Stimulated activated CD8-positive, alpha-beta memory T cell treated with anti-CD3 and anti-CD28 coated beads, Interleukin-4, amount 100 ng/mL, for 1 hour (primary cell): ENCODE data around the gene HOXC4.

Source experiments
- DNase-seq, 2 donors: peaks; one replicate each; pipeline ENCODE4 v3.0.0-alpha.2; 2020; ENCODE audit warnings: low read depth in 2 of 2, low spot score in 1 of 2

HOXC4 gene

DNA sequence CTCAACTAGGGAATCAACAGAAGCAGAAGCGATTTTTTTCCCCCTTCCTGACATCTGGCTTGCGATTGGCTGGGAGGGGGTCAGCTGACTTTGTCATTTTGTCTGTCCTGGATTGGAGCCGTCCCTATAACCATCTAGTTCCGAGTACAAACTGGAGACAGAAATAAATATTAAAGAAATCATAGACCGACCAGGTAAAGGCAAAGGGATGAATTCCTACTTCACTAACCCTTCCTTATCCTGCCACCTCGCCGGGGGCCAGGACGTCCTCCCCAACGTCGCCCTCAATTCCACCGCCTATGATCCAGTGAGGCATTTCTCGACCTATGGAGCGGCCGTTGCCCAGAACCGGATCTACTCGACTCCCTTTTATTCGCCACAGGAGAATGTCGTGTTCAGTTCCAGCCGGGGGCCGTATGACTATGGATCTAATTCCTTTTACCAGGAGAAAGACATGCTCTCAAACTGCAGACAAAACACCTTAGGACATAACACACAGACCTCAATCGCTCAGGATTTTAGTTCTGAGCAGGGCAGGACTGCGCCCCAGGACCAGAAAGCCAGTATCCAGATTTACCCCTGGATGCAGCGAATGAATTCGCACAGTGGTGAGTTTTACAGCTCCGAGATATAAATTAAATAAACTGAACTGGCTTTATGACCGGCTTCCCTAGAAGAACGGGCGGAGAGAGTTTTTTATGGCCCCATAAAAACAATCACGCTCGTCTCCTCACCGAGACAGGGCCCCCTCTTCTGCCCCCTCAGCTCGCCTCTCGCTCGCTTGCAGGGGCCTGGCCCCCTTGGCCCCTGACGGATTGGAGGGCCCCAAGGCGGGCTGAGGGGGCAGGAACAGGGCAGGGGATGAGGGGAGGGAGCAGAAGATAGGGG, 25.1 kb upstream of the HOXC4 start, which contains the start of gene HOXC6:
HOXC6 (plus strand) TSS at position 127 of the 888 bp plus-strand sequence; CDS start at position 209, 82 bp downstream.
- DNase-seq, result no peak

DNA sequence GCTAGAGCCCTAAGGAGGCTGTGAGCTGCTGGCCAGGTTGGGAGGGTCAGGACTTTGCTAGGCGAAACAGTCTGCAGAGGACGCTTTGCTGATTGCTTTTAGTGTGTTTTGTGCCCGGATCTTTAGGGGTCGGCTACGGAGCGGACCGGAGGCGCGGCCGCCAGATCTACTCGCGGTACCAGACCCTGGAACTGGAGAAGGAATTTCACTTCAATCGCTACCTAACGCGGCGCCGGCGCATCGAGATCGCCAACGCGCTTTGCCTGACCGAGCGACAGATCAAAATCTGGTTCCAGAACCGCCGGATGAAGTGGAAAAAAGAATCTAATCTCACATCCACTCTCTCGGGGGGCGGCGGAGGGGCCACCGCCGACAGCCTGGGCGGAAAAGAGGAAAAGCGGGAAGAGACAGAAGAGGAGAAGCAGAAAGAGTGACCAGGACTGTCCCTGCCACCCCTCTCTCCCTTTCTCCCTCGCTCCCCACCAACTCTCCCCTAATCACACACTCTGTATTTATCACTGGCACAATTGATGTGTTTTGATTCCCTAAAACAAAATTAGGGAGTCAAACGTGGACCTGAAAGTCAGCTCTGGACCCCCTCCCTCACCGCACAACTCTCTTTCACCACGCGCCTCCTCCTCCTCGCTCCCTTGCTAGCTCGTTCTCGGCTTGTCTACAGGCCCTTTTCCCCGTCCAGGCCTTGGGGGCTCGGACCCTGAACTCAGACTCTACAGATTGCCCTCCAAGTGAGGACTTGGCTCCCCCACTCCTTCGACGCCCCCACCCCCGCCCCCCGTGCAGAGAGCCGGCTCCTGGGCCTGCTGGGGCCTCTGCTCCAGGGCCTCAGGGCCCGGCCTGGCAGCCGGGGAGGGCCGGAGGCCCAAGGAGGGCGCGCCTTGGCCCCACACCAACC, 23.9 kb upstream of the HOXC4 start:
- no peak for DNase-seq

DNA sequence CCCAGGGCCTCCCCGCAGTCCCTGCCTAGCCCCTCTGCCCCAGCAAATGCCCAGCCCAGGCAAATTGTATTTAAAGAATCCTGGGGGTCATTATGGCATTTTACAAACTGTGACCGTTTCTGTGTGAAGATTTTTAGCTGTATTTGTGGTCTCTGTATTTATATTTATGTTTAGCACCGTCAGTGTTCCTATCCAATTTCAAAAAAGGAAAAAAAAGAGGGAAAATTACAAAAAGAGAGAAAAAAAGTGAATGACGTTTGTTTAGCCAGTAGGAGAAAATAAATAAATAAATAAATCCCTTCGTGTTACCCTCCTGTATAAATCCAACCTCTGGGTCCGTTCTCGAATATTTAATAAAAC, 23.2 kb upstream of the HOXC4 start:
- DNase-seq, result no peak

DNA sequence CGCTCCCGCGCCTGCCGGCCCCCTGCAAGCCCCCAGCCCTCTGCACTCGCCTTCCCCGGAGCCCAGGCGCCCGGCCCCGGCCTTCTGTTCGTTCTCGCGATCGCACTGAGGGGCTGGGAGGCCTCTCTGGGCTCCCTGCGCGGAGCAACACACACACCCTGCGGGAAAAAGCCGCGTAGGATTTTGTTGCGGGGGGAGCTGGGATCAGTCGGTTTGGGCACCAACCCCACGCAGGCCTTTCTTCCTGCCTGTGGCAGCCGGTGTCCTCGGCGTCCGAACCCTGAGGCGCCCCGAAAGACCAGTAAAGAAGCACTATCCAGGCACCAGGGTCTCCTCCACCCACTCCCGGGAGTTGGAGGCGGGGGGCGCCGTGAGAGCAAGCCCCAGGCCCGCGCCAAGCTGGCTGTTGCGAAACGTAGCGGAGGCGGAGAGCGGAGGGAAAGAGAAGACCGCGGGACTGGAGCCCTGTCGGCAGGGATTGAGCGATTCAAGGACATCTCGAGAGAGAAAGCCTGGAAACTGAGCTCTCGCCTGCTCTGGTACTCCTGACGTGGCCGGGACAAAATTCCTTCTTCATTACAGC, 22.7 kb upstream of the HOXC4 start:
- DNase-seq, result no peak

DNA sequence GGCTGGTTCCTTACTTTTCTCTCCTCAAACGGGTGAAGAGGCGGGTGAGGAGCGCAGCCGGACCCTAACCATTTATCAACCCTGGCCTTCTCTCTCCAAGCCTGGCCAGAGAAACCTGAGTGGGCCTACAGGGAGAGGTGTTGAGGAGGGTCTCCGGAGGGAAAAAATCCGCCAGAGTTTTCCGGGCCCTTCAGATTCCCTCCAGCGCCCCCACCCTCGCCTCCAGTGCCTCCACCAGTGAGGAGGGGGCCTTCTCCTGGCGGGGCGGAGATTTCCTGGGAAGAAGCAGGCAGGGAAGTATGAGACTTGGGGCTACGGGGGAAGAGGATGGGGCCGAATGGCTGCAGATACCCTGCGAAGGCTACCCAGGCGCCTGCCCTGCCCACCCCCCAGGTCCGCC, 22.2 kb upstream of the HOXC4 start:
- DNase-seq, result no peak

DNA sequence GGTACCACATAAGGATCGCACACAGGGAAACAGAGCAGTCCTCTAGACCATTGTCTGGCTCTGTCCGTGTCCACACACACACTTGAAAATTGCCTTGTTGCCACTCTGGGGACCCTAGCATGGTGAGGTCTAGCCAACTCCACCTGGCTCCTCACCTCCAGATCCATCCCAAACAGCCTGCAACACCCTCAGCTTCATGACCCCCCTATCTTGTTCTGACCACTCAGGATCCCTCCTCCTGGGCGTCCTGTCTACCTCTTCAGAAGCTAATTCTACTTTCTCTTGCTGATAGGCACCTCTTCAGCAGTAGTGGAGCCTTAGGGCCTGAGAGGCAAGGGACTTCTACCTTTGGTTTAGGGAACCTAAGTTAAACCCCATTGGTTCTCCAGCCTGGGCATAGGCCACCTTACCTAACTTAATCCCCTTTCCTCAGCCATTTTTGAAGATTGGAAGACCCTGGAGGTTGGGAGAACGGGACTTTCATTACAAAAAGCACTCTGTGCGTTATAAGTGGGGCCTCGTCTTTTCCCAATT, 21.5 kb upstream of the HOXC4 start:
- DNase-seq, result no peak

DNA sequence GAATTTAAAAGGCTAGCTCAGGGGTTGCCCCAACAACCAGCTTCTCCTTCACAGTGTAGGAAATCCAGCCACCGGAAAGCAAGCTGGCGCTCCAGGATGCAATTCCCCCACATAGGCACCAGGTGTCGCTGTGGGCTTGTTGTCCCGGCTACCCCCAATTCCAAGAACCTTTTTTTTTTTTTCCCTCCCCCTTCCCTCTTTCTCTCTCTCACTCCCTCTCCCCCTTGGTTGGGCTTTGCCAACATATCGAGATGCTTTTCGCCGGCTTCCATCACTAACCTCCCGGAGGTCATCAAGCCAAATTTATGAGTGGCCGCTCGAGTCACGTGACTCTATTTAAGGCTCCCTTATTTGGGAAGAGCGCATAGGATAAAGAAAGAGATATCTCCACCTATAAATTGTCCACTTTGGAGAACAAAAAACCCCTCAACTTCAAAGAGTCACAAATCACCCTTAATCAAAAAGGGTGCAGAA, 21.0 kb upstream of the HOXC4 start, which contains the start of gene HOXC5:
HOXC5 (plus strand) TSS at position 424 of the 474 bp plus-strand sequence. CDS start 73 bp downstream, outside the sequence.
- DNase-seq, result peak; percentile 33 to 43

DNA sequence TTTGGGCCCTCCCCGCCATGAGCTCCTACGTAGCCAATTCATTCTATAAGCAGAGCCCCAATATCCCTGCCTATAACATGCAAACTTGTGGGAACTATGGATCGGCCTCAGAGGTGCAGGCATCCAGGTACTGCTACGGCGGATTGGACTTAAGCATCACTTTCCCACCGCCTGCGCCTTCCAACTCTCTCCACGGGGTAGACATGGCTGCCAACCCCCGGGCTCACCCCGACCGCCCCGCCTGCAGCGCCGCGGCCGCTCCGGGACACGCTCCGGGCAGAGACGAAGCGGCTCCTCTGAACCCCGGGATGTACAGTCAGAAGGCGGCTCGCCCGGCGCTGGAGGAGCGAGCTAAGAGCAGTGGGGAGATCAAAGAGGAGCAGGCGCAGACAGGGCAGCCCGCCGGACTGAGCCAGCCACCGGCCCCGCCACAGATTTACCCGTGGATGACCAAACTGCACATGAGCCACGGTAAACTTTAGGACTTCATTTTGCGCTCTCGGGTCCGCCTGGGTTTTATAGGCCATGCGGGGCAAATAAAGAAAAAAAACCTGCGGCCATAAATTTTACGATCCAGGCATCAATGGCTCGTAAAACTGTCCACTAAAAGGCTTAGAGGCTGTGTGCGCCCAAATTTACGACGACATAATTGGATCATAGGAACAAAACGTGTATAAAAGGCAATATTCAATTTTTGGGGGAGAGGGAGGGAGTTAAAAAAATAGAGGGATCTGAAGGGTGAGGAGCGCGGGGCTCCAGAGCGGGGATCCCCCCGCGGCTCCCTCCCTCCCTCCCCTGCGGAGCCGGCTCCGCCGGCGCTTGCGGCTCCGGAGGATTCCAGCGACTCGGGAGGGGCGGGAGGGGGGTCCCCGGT, 20.3 kb upstream of the HOXC4 start:
- no peak for DNase-seq

DNA sequence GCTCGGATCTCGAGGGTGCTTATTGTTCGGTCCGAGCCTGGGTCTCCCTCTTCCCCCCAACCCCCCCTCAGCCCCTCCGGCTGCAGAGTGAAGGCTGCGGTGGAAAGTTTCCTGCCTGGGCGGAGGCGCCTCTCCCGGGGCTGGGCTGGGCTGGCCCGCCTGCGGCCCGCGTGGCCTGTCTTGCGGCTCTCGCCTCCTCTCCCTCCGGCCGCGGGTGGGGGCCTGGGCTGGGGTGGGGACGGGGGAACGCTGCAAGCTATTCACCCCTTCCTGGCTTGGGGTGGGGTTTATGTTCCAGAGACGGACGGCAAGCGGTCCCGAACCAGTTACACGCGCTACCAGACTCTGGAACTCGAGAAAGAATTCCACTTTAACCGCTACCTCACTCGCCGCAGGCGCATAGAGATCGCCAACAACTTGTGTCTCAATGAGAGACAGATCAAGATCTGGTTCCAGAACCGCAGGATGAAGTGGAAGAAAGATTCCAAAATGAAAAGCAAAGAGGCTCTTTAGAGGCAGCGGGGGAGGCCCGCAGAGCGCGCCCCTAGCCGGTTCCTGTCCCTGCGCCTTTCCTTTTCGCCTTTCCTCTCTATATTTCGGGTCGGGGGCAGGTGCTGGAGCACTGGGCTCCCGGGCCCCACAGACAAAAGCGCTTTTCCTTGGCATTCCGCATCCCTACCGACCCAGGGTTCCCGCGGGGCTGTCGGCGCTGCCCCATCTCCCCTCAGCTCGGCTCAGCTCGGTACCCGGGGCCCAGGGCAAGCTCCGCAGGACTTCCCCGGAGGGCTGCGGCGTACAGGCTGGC, 19.5 kb upstream of the HOXC4 start:
- DNase-seq, result no peak

DNA sequence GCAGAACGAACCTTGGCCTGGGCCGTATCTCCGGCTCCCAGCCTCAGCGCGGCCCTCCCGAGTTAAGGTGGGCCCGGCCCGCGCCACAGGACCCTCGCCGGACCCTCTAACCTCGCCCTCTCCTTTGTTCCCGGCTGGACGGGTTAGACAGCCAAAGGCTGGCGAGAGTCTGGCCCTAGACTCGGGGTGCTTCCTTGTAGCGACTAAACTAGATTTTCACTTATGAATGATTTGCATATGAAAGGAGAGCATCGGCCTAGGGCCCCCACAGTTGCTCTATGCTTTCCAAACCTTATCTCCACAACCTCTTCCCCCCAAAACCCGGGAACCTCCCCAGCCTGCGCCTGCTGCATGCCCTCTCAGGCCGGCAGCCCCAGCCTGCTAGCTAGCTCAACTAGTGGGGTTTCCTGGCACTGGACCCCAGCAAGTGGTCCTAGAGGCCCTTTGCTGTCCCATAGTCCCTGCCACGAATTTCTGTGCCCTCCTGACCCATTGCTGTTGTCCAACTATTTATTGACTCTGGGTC, 18.8 kb upstream of the HOXC4 start:
- no peak for DNase-seq

DNA sequence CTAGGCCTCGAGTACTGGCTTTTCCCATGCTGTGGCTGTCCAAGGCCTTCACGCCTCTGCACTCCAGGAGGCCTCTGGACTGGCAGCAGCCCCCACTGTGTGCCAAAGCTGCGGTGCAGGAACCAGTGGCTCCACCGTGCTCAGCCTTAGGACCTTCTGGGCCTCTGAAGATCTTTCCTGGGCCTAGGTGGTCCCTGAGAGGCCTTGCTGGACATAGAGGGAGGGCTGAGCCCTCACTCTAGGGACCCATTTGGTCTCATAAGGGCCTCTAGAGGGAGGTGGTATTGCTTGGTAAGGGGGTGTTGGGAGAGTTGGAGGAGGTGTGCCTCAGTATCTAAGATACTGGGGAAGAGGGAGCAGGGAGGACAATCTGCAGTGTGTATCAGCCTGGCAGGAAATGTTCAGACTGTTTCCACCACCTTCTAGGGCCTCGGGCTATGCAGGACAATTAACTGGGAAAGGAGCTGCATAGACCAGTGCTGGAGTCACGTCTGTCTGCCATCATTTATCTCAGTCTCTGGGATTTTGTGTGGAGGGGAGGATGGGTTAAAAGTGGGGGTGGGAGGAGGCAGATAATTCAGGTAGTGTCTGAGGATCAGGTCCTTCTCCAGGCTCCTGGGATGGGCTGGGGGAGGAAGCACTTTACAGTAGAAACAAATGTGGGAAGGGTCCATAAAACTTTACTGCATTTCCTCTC, 17.9 kb upstream of the HOXC4 start:
- DNase-seq, result no peak

DNA sequence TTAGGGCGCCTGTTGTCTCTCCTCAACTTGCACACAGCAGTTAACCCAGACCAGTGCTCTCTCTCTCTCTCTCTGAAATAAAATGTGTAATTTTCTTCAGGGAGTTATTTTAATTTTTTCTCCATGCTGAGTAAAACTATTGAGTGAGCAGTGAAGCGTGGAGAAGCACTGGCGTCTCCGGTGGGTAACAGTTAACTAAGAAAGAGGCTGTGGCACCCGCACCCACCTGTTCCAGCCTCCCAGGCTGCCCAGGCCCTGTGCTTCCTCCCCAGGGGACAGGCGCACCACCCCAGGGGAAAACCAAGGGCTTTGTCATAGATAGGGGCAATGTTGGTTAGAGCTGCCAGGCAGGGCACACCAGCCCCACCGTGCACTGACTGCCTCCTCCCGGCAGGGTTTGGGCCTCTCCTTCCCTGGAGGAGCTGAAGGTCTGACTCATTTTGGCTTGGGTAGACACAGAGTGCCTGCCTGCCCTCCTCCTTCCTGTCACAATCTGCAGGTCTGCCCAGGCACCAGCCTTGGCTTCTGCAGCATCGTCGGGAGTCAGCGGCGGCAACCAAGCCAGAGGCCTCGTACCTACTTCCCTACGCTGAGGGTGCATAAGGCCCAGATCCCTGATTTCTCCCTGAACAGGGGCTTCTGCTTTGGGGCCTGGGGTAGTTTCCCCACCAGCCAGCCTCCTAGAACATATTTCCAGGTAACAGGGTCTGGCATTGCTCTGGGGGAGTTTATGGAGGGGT, 16.8 kb upstream of the HOXC4 start:
- no peak for DNase-seq

DNA sequence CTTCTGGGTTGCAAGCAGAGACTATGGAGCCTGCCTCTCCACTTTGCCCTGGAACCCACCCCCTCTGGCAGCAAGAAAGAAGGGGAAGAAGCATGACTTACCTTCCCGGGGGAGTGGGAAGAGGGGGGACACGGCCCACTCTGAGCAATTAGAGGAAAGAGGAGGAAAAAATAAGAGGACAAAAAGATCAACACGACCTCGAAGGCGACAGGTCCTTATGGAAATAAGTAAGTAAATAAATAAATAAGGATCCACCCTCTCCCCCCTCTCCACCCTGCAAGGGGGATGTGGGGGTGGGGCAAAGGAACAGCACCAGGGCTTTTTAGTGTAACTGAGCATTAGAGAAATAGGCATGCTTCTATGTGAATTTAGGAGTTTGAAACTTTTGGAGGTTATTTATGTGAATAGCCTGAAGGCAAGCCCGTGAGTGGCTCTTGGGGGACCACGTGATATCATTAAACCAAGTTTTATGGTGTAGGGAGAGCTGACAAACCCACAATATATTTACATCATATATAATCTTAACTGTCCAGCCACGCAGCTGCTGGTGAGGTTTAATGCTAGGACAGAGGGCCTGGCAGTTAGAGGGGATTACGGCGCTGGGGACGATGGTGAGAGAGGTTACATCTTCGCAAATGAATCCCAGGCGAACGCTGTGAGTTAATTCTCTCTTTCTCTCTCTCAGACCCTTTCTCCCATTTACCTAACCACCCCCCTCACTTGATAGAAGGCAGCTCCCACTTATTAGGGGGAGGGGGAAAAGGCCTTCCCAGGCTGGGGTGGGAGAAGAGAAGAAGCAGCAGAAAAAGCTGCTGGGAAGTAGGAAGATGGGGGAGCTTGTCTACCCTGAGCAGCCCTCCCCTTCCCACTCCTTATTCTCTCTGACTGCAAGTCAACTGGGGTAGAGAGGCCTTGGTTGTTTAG, 16.0 kb upstream of the HOXC4 start:
- no peak for DNase-seq

DNA sequence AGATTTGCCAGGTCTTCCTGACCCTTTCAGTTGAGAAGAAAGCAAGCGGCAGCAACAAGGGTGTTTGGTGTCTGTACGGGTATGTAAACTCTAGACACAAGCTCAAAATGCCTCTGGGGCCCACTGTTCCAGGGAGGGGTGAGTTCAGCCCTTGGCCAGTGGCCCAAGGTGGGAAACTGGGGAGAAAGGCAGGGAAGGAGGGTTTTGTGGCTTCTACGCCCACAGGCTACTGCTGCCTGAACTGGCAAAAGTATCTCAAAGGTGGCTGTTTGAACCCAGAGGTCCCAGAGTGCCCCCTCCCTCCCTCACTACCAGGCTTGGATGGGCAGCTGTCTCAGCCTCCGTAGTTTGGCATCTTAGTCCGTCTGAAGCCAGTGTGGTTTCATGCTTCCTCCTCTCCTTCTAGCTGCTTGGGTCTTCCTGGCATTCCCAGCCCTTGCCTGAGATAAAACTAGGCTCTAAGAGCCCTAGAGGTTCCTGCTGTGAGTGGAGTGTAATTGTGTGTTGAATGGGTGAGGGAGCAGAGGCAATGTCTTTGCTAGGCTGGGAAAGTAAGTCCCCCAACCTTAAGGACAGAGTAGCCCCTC, 15.3 kb upstream of the HOXC4 start:
- DNase-seq, result no peak

DNA sequence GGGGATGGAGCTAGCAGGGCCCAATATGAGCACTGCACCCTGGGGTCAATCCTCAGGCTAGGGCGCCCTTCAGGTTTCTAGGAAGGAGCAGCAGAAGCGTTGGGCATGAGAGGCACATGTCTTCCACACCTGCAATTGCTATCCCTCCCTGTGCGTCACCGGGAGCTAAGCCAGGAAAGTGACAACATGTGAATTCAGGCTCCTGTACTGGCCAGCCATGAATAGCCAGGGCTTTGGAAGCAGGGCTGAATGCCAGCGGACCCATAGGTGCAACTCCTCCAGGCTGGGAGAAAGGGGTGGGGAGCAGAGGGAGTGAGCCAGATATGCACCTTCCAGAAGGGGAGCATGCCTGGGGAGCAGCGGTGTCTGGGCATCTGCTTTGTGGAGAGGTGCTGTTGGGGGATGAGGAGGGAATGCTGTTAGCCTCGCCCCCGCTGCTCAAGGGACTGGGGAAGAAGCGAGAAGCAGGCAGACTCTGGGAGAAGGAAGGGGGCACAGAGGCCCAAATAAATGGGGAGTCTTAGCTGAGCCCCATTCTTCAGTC, 14.7 kb upstream of the HOXC4 start:
- DNase-seq, result no peak
